Colonic mucosa (tissue), 4 donors: ENCODE results near the gene ROBO1. TPM values are rescaled to one million over a fixed set of nuclear protein-coding genes. Genes with fewer than 3 reads are reported as not detected.

ENCODE experiments used
- DNase-seq: peaks from one replicate; pipeline ENCODE4 v3.0.0-alpha.2; 2020
- H3K27ac ChIP-seq: fragments of 200-600 bp; one replicate; pipeline ENCODE4 v1.8.0; 2021
- H3K27me3 ChIP-seq: fragments of 200-600 bp; one replicate; pipeline ENCODE4 v1.8.0; 2021
- H3K36me3 ChIP-seq: fragments of 200-600 bp; one replicate; pipeline ENCODE4 v1.8.0; 2021
- H3K4me1 ChIP-seq: fragments of 200-600 bp; one replicate; pipeline ENCODE4 v1.8.0; 2021; ENCODE audit warnings: mild to moderate bottlenecking
- H3K4me3 ChIP-seq: fragments of 200-600 bp; one replicate; pipeline ENCODE4 v1.8.0; 2021
- H3K9ac ChIP-seq, 2 donors: one replicate each; pipeline ENCODE4 v1.7.0; 2013; ENCODE audit warnings: control low read depth in 2 of 2, low read depth in 2 of 2, low read length in 2 of 2
- H3K9me3 ChIP-seq: fragments of 200-600 bp; one replicate; pipeline ENCODE4 v1.8.0; 2021
- intact Hi-C: fragments of 100-400 bp; cut with DNase I; formaldehyde crosslinking; loops from one replicate; pipeline ENCODE4 v1.14.1; 2022
- total RNA-seq, 2 donors: library from RNA; stranded (reverse); fragmentation: NEBNext Ultra II Directional in 1 of 2; extraction: Animal tissue kit (Norgen Biotek cat#: 25700) in 1 of 2; gene quantifications; one replicate each; pipeline ENCODE4 v1.2.1, GENCODE V29; 2021
- TF ChIP-seq, protein P1 (sequence below): fragments of 200-600 bp; IDR thresholded peaks from one replicate; pipeline ENCODE4 v1.8.0; 2022; ENCODE audit warnings: antibody characterized with exemption, mild to moderate bottlenecking
- donor health status: healthy.
- donor health status: DM: no; HTN: no; CAD: no.
- donor health status: DM: no; HTN: no; CAD: no.

Gene ROBO1
- total RNA-seq, 2 donors from 2014 or later = 8.1 to 9.4 TPM

DNA sequence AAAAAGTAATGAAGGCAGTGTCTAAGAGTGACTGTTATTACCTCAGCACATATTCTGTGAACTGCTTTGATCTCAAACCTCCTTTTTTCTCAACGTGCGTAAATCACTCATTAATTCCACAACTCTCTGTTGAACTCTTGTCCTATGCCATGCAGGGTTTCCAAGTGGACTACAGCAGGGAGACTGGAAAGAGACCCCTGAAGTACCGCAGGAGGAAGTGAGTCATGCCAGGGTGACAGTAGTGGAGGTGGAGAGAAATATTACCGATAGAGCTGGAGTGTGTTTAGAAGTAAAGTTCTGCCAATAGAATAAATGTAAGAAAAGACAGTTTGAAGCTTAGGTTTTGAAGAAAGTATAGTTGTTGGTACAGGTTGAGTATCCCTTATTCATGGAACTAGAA, 908.9 kb downstream of the ROBO1 start:
- Histone ChIP-seq H3K27me3 (no peaks in the 10 kb centered on the region), H3K36me3 (no peaks in the 10 kb centered on the region), H3K4me3 (no peak overlapping the region), H3K9me3 (no peaks in the 10 kb centered on the region), H3K4me1 (no peaks in the 10 kb centered on the region), H3K9ac (no peak overlapping the region), H3K27ac (no peak overlapping the region)
- TF ChIP-seq, protein P1, sequence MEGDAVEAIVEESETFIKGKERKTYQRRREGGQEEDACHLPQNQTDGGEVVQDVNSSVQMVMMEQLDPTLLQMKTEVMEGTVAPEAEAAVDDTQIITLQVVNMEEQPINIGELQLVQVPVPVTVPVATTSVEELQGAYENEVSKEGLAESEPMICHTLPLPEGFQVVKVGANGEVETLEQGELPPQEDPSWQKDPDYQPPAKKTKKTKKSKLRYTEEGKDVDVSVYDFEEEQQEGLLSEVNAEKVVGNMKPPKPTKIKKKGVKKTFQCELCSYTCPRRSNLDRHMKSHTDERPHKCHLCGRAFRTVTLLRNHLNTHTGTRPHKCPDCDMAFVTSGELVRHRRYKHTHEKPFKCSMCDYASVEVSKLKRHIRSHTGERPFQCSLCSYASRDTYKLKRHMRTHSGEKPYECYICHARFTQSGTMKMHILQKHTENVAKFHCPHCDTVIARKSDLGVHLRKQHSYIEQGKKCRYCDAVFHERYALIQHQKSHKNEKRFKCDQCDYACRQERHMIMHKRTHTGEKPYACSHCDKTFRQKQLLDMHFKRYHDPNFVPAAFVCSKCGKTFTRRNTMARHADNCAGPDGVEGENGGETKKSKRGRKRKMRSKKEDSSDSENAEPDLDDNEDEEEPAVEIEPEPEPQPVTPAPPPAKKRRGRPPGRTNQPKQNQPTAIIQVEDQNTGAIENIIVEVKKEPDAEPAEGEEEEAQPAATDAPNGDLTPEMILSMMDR = no peak
- intact Hi-C loops = no loop called here
- no peak for DNase-seq

DNA sequence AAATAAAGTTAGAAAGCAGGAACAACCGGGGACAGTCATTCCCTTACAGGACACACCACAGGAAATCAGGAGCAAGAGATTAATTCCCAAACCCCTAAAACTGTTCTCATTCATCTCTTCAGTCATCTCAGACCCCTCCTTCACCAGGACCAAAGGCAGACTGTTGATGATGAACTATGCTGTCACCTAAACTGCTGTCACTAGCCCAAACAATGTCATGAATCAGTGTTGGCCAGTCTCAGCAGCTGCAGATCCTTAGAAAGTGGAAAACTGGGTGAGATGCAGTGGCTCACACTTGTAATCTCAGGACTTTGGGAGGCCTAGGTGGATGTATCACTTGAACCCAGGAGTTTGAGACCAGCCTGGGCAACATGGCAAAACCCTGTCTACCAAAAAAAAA, 909.6 kb downstream of the ROBO1 start:
- no peak overlapping the region for H3K9ac ChIP-seq
- no peak for DNase-seq
- no peaks in the 10 kb centered on the region for H3K4me1 ChIP-seq
- H3K9me3 ChIP-seq = no peaks in the 10 kb centered on the region
- intact Hi-C loops = no loop called here
- no peaks in the 10 kb centered on the region for H3K36me3 ChIP-seq
- no peak overlapping the region for H3K27ac ChIP-seq
- H3K27me3 ChIP-seq = no peaks in the 10 kb centered on the region
- TF ChIP-seq, protein P1 = no peak
- no peak overlapping the region for H3K4me3 ChIP-seq

GRCh38 chr3:78857494-78858111, 910.2 kb downstream of the ROBO1 start:
- H3K9me3 ChIP-seq = no peaks in the 10 kb centered on the region
- no peak for DNase-seq
- no peaks in the 10 kb centered on the region for H3K4me1 ChIP-seq
- intact Hi-C loops = no loop called here
- no peak overlapping the region for H3K4me3 ChIP-seq
- H3K27me3 ChIP-seq = no peaks in the 10 kb centered on the region
- H3K9ac ChIP-seq = no peak overlapping the region
- H3K36me3 ChIP-seq = no peaks in the 10 kb centered on the region
- TF ChIP-seq, protein P1 = no peak
- no peak overlapping the region for H3K27ac ChIP-seq

- TF ChIP-seq, protein P1 = no peak
- H3K4me1 ChIP-seq = no peaks in the 10 kb centered on the region
- H3K9ac ChIP-seq = no peak overlapping the region
- no peak overlapping the region for H3K4me3 ChIP-seq
- H3K27ac ChIP-seq = no peak overlapping the region
- no peaks in the 10 kb centered on the region for H3K9me3 ChIP-seq
- intact Hi-C loops = no loop called here
- no peaks in the 10 kb centered on the region for H3K36me3 ChIP-seq
- H3K27me3 ChIP-seq = no peaks in the 10 kb centered on the region
- DNase-seq = no peak
Measured at GRCh38 chr3:78856164-78856563, 911.6 kb downstream of the ROBO1 start.

DNA sequence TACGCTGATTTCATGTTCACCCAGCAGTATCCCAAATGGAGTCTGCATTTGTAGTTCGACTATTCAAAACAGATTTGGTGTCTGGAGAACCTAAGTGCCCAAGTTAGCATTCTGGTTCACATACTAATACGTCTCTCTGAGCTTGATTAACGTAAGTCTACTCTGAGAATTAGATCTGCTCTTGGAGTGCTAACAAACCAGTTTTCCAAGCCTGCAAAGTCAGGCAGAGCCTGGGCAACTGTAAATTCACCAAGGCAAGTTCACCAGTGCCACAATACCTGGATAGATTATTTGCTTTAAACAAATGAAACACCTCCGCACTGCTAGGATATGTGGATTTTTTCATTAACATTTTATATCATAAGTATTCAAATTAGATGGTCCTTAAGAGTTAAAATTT, 912.6 kb downstream of the ROBO1 start:
- Histone ChIP-seq H3K27ac (no peak overlapping the region), H3K4me1 (no peaks in the 10 kb centered on the region), H3K27me3 (no peaks in the 10 kb centered on the region), H3K9ac (no peak overlapping the region), H3K9me3 (no peaks in the 10 kb centered on the region), H3K36me3 (no peaks in the 10 kb centered on the region), H3K4me3 (no peak overlapping the region)
- no peak for DNase-seq
- intact Hi-C loops = no loop called here
- TF ChIP-seq, protein P1 = no peak
